ENCODE results near the gene SLC25A28. TPM values are rescaled to one million over a fixed set of nuclear protein-coding genes. Genes with fewer than 3 reads are reported as not detected.
A peak's percentile ranks its signal among the peaks of the same experiment; 100 is the strongest.

The SLC25A28 gene
- total RNA-seq, 2 donors from 2014 or later: 16.0 to 50.6 TPM

DNA sequence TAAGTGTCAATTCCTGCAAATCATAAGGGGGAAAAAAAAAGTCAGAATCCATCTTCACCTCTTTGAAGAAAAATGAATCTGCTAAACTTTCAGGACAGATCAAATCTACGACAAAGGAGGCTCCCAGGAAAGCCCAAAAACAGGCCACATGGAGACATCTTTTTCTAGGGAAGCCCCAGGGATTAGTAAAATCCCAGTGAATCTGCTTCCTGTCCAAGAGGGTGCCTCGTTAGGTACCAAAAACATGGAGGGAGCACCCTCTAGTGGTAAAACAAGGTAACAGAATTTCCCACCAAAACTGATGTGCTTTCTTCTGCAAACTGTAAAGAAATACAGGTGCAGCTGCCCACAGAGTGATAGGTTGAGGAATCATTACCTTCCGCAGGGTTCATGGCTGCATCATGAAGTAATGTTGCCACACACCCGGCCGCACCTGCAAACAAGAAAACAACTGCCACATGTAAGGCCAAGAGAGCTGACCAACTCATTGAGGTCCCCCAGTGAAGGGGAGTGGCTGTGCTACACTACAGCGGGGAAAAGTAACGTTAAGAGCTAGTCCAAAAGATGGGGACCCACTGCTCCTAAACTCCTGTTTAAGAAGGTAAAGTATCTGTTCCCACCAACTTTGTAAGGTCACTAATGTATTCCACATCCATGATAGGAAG, 7.9 kb downstream of the SLC25A28 start:
- no peaks in the 10 kb centered on the region for H3K9me3 ChIP-seq
- peaks cover 0 to 9% of the 10 kb centered on the region in 2 donors for H3K36me3 ChIP-seq
- no peaks in the 10 kb centered on the region for H3K4me1 ChIP-seq (replicated peaks)
- peak; percentile 40 for DNase-seq (ENCODE audit: low spot score)
- intact Hi-C loops (cut with DNase I): loop anchor here (2.0 kb wide), 2 partner anchors 175 to 219 kb away; no protein-coding TSS in a partner anchor
- 31% methylated on average over 7 of the region's 7 CpGs for whole genome bisulfite sequencing
- TF ChIP-seq, protein P1, sequence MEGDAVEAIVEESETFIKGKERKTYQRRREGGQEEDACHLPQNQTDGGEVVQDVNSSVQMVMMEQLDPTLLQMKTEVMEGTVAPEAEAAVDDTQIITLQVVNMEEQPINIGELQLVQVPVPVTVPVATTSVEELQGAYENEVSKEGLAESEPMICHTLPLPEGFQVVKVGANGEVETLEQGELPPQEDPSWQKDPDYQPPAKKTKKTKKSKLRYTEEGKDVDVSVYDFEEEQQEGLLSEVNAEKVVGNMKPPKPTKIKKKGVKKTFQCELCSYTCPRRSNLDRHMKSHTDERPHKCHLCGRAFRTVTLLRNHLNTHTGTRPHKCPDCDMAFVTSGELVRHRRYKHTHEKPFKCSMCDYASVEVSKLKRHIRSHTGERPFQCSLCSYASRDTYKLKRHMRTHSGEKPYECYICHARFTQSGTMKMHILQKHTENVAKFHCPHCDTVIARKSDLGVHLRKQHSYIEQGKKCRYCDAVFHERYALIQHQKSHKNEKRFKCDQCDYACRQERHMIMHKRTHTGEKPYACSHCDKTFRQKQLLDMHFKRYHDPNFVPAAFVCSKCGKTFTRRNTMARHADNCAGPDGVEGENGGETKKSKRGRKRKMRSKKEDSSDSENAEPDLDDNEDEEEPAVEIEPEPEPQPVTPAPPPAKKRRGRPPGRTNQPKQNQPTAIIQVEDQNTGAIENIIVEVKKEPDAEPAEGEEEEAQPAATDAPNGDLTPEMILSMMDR (IDR thresholded peaks at IDR 0.05): peak; percentile 58 to 82 (median 80)
- TF ChIP-seq POLR2AphosphoS5 (IDR thresholded peaks at IDR 0.05) (peak; percentile 44), POLR2A (IDR thresholded peaks at IDR 0.05) (no peak)
- no peaks in the 10 kb centered on the region for H3K27me3 ChIP-seq (replicated peaks; ENCODE audit: insufficient read depth)
- no peak overlapping the region for H3K4me3 ChIP-seq
- H3K27ac ChIP-seq: no peak overlapping the region

DNA sequence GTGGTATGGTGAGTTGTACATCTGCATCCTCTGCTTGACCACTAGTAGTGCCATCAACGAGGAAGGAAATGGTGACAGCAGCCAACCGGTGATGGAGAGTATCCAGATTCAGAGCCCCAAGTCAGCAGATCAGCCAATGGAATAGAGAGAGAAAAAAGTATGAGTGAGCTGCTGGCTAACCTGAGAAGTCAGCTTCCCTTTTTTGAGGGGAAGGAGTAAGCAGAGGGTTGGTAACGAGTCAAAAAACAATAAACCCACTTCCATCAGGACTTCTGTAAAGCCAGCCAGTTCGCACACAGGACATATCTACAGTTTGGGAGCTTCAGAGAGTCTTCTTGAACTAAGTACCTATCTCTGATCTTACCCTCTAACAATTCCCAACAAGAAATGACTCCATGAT, 8.9 kb downstream of the SLC25A28 start:
- 81% methylated on average over 4 of the region's 4 CpGs for WGBS
- H3K36me3 ChIP-seq: peaks cover 0 to 9% of the 10 kb centered on the region in 2 donors

DNA sequence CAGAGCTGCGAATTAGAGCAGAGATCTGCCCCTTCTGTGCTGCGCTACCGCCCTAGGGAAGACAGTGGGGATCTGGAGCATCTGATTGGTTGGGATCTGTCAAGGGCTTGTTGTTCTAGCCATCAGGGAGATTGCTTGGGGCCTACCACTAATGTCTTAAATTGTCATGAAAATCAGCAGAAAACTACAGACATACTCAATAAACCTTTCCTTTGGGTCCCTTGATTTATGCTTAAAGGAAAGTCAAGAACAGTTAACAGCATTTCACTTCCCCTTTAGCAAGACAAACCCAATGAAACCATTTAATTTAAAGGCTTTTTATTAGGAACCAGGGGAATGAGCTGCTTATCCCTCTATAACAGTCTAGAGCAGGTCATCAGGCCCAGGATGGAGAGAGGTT, 10.0 kb downstream of the SLC25A28 start:
- intact Hi-C loops (cut with DNase I): no loop called here
- no peak overlapping the region for H3K27ac ChIP-seq
- H3K36me3 ChIP-seq: peaks cover 0 to 9% of the 10 kb centered on the region in 2 donors
- H3K4me1 ChIP-seq (replicated peaks): no peaks in the 10 kb centered on the region
- WGBS: 92% methylated on average over 3 of the region's 3 CpGs
- no peaks in the 10 kb centered on the region for H3K9me3 ChIP-seq
- TF ChIP-seq POLR2AphosphoS5 (IDR thresholded peaks at IDR 0.05) (no peak), POLR2A (IDR thresholded peaks at IDR 0.05) (no peak)
- TF ChIP-seq, protein P1 (IDR thresholded peaks at IDR 0.05): no peak
- DNase-seq (ENCODE audit: low spot score): no peak
- H3K4me3 ChIP-seq: no peak overlapping the region
- no peaks in the 10 kb centered on the region for H3K27me3 ChIP-seq (replicated peaks; ENCODE audit: insufficient read depth)

More for the DNA sequence above, 8.9 kb downstream of the SLC25A28 start:
- intact Hi-C loops (cut with DNase I): no loop called here
- TF ChIP-seq, protein P1 (IDR thresholded peaks at IDR 0.05): no peak
- TF ChIP-seq POLR2A (IDR thresholded peaks at IDR 0.05) (no peak), POLR2AphosphoS5 (IDR thresholded peaks at IDR 0.05) (no peak)
- Histone ChIP-seq H3K9me3 (no peaks in the 10 kb centered on the region), H3K4me3 (no peak overlapping the region), H3K27me3 (replicated peaks; ENCODE audit: insufficient read depth) (no peaks in the 10 kb centered on the region), H3K4me1 (replicated peaks) (no peaks in the 10 kb centered on the region), H3K27ac (no peak overlapping the region)
- no peak for DNase-seq (ENCODE audit: low spot score)

DNA sequence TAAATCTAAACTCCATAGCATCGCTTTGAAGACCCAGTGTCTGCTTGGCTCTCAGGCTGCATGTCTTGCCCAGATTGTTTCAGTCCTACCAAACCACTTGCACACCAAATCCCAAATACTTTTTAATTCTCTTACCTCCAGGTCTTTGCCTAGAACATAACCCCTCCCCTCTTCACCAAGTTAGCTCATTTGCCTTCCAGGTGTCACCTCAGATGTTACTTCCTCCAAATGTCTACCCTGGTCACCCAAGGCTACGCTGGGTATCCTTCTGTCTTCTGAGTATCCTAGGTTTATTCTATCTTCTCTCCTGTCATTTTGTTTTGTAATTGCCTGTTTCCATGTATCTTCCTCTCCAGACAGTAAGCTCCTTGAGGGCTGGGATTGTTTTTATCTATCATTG, 11.1 kb downstream of the SLC25A28 start:
- H3K27me3 ChIP-seq (replicated peaks; ENCODE audit: insufficient read depth): no peaks in the 10 kb centered on the region
- TF ChIP-seq POLR2A (IDR thresholded peaks at IDR 0.05) (no peak), POLR2AphosphoS5 (IDR thresholded peaks at IDR 0.05) (no peak)
- TF ChIP-seq, protein P1 (IDR thresholded peaks at IDR 0.05): no peak
- H3K4me1 ChIP-seq (replicated peaks): no peaks in the 10 kb centered on the region
- H3K4me3 ChIP-seq: no peak overlapping the region
- peaks cover 0 to 9% of the 10 kb centered on the region in 2 donors for H3K36me3 ChIP-seq
- DNase-seq (ENCODE audit: low spot score): no peak
- H3K9me3 ChIP-seq: no peaks in the 10 kb centered on the region
- WGBS: 100% methylated on average over 2 of the region's 2 CpGs
- H3K27ac ChIP-seq: no peak overlapping the region
- intact Hi-C loops (cut with DNase I): no loop called here

DNA sequence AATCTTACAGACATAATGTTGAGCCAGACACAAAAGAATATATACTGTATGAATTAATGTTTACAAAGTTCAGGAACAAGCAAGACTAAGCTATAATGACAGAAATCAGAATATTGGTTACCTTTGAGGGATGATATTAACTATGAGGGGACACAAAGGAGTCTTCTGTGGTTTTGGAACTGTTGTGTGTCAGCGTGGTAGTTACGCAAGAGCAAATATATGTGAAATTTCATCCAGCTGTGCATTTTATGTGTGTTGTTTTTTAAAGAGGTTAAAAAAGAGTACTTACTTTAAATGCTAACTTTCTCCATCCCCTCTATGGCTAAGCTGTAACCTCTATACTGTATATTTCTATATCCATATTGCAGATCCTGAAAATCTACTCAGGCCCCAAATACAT, 14.9 kb downstream of the SLC25A28 start:
- TF ChIP-seq POLR2AphosphoS5 (IDR thresholded peaks at IDR 0.05): no peak
- TF ChIP-seq, protein P1 (IDR thresholded peaks at IDR 0.05): no peak
- TF ChIP-seq POLR2A (IDR thresholded peaks at IDR 0.05): no peak
- no peaks in the 10 kb centered on the region for H3K4me1 ChIP-seq (replicated peaks)
- intact Hi-C loops (cut with DNase I): no loop called here
- H3K27me3 ChIP-seq (replicated peaks; ENCODE audit: insufficient read depth): no peaks in the 10 kb centered on the region
- H3K27ac ChIP-seq: no peak overlapping the region
- 16% methylated on average over 2 of the region's 2 CpGs for WGBS
- no peak for DNase-seq (ENCODE audit: low spot score)
- H3K36me3 ChIP-seq: peaks cover 0 to 4% of the 10 kb centered on the region in 2 donors
- H3K9me3 ChIP-seq: no peaks in the 10 kb centered on the region
- no peak overlapping the region for H3K4me3 ChIP-seq

Measured in prostate gland (tissue), 2 donors.